Putamen (tissue), 1 donor: ENCODE results near the gene C6orf15.
"Not testable (repeated sequence)": the region's sequence is repeated elsewhere in the genome, so short reads cannot be mapped to it uniquely, and the experiment has no call there.

Source experiments
- DNase-seq: peaks from one replicate; pipeline ENCODE4 v3.0.0-alpha.2; 2016; ENCODE audit warnings: low spot score

The C6orf15 gene

DNA sequence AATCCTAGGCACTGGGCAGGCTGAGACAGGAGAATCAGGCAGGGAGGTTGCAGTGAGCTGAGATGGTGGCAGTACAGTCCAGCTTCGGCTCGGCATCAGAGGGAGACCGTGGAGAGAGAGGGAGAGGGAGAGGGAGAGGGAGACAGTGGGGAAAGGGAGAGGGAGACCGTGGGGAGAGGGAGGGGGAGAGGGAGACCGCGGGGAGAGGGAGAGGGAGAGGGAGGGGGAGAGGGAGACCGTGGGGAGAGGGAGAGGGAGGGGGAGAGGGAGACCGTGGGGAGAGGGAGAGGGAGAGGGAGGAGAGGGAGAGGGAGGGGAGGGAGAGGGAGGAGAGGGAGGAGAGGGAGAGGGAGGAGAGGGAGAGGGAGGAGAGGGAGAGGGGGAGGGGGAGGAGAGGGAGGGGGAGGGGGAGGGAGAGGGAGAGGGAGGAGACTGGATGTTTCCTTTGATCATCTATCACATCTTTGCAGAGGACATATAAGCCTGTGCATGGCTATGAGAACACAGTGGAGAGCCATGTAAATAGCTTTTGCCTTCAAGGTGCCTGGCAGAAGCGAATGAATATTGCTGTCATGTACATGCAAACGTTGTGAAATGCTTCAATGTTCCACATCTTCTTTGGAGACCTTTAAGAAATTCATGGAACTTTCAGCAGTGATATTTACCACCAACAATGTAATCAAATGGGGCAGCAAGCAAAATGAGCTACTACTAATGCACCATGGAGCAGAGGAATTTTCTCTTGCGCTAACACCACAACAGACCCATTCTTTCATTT, 44.3 kb downstream of the C6orf15 start:
- not testable (repeated sequence) for DNase-seq

DNA sequence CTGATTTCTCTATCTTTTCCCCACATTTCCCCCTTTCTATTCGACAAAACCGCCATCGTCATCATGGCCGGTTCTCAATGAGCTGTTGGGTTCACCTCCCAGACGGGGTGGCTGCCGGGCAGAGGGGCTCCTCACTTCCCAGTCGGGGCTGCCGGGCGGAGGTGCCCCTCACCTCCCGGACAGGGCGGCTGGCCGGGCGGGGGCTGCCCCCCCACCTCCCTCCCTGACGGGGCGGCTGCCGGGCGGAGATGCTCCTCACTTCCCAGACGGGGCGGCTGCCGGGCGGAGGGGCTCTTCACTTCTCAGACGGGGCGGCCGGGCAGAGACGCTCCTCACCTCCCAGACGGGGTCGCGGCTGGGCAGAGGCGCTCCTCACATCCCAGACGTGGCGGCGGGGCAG, 45.3 kb downstream of the C6orf15 start:
- DNase-seq, result not testable (repeated sequence)

DNA sequence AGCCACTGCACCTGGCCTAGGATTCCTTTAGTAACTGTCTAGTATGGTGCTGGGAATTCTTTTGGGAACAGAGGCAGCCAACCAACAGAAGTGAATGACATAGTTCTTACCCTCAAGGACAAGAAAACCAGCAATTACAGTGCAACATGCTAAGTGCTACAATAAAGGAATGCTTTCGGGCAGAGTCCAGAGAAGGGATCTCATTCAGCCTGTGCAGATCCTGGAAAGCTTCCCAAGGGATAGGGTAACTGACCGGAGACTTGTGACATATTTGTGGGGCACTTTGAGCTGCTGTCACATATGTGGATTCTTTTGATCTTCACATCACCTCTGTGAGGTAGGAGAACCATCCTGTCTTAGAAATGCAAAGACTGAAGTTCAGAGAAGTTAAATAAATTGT, 46.8 kb downstream of the C6orf15 start:
- DNase-seq, result no peak

GRCh38 chr6:31063906-31064435, 48.4 kb downstream of the C6orf15 start:
- DNase-seq, result no peak
